Astrocyte of the cerebellum (primary cell): ENCODE data around the gene OR1I1.

Source experiments
- DNase-seq: peaks from one replicate; pipeline ENCODE4 v3.0.0-alpha.2; 2011; ENCODE audit warnings: low read depth
- H3K4me3 ChIP-seq: 2 replicates; pipeline ENCODE4 v1.5.1; 2011; ENCODE audit warnings: mild to moderate bottlenecking, low read depth, low read length, moderate library complexity
- CTCF ChIP-seq: IDR thresholded peaks from 2 replicates; pipeline ENCODE4 v1.5.1; 2012; ENCODE audit warnings: low read length, low read depth, moderate library complexity, mild to moderate bottlenecking; ENCODE audit errors: missing control alignments
- in situ Hi-C: cut with HindIII; loops from 2 replicates; pipeline ENCODE4 v1.10.0; 2017; ENCODE audit warnings: low sequenced_read_pairs

OR1I1 gene

DNA sequence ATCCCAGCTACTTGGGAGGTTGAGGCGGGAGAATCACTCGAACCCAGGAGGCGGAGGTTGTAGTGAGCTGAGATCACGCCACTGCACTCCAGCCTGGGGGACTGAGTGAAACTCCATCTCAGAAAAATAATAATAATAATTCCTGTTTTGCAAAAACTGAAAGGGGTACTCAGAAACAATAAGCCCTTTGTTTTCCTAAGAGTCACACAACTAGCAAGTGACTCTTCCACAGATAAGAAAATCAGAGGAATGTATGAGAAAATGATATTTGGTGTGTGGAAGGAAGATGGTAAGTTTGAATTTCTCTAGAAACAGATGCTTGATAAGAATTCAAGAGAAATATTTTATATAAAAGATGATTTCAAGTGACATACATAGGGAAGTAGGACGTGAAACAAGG is 60.3 kb downstream of the OR1I1 start:
- H3K4me3 ChIP-seq, result no peak overlapping the region
- TF ChIP-seq CTCF, result no peak
- DNase-seq, result no peak
- in situ Hi-C loops, result no loop called here
